Sigmoid colon (tissue), 3 donors: ENCODE results near the gene IQSEC3.
"Not testable (repeated sequence)": the region's sequence is repeated elsewhere in the genome, so short reads cannot be mapped to it uniquely, and the experiment has no call there.

Experiments
- CTCF ChIP-seq, 4 experiments: fragments of 450-650 bp in 3 of 4; fragments of 200-600 bp in 1 of 4; IDR thresholded peaks; one replicate each; pipeline ENCODE4 v1.5.1; 2016 to 2019; ENCODE audit warnings: antibody characterized with exemption in 4 of 4, mild to moderate bottlenecking in 3 of 4, moderate library complexity in 2 of 4
- POLR2A ChIP-seq, 2 donors: fragments of 450-650 bp; IDR thresholded peaks; one replicate each; pipeline ENCODE4 v1.6.1; 2016; ENCODE audit warnings: antibody characterized with exemption in 2 of 2, mild to moderate bottlenecking in 2 of 2, moderate library complexity in 2 of 2

GRCh38 chr12:38775-39174 is 27.8 kb upstream of the IQSEC3 start:
- TF ChIP-seq CTCF, POLR2A (IDR thresholded peaks at IDR 0.05): not testable (repeated sequence)
